Measurements from ENCODE around the gene GNB3.
A peak's percentile ranks its signal among the peaks of the same experiment; 100 is the strongest.
"Not testable (repeated sequence)": the region's sequence is repeated elsewhere in the genome, so short reads cannot be mapped to it uniquely, and the experiment has no call there.

GNB3 gene

GRCh38 chr12:6890789-6891645, 50.3 kb downstream of the GNB3 start:
- Histone ChIP-seq H3K36me3 (no peaks in the 10 kb centered on the region), H3K4me3 (ENCODE audit: low read depth, low read length) (peak overlapping the region; percentile 68), H3K27me3 (no peaks in the 10 kb centered on the region), H3K4me1 (peaks cover 6% of the 10 kb centered on the region), H3K9me3 (no peaks in the 10 kb centered on the region)
- peak; percentile 67 for TF ChIP-seq CTCF (IDR thresholded peaks at IDR 0.05; ENCODE audit: low read depth, low read length)
- peak; percentile 99 for DNase-seq

- DNase-seq, result no peak
- peak overlapping the region; percentile 68 for H3K4me3 ChIP-seq (ENCODE audit: low read depth, low read length)
Measured at GRCh38 chr12:6891646-6892001, 50.9 kb downstream of the GNB3 start.

GRCh38 chr12:6892683-6893082, 52.0 kb downstream of the GNB3 start:
- not testable (repeated sequence) for H3K4me3 ChIP-seq (ENCODE audit: low read depth, low read length); H3K36me3 ChIP-seq; H3K27me3 ChIP-seq; H3K9me3 ChIP-seq; H3K4me1 ChIP-seq; DNase-seq

More at GRCh38 chr12:6891646-6892001, 50.9 kb downstream of the GNB3 start:
- H3K36me3 ChIP-seq, result no peaks in the 10 kb centered on the region
- TF ChIP-seq CTCF (IDR thresholded peaks at IDR 0.05; ENCODE audit: low read depth, low read length), result no peak
- H3K27me3 ChIP-seq, result no peaks in the 10 kb centered on the region
- H3K9me3 ChIP-seq, result no peaks in the 10 kb centered on the region
- H3K4me1 ChIP-seq, result peaks cover 3% of the 10 kb centered on the region

- no peak overlapping the region for H3K4me3 ChIP-seq (ENCODE audit: low read depth, low read length)
- no peak for DNase-seq
- no peaks in the 10 kb centered on the region for H3K9me3 ChIP-seq
- no peak for TF ChIP-seq CTCF (IDR thresholded peaks at IDR 0.05; ENCODE audit: low read depth, low read length)
- peaks cover 3% of the 10 kb centered on the region for H3K4me1 ChIP-seq
- H3K36me3 ChIP-seq, result no peaks in the 10 kb centered on the region
- no peaks in the 10 kb centered on the region for H3K27me3 ChIP-seq
Measured at GRCh38 chr12:6894321-6894720, 53.6 kb downstream of the GNB3 start.

All from BE2C (cell line).